K562 (cell line): Measurements from ENCODE around the gene CRABP2. TPM values are rescaled to one million over a fixed set of nuclear protein-coding genes. Genes with fewer than 3 reads are reported as not detected.

ENCODE experiments used
- ARID1B ChIP-seq: fragments of 450-650 bp; IDR thresholded peaks from 2 replicates; pipeline ENCODE4 v1.6.1; 2016; ENCODE audit warnings: antibody characterized with exemption, mild to moderate bottlenecking, inconsistent platforms
- ATF1 ChIP-seq, 2 experiments: fragments of 450-650 bp in 1 of 2; IDR thresholded peaks; 2 replicates each; pipeline ENCODE4 v1.6.1; 2016; ENCODE audit warnings: missing compliant biosample characterization in 1 of 2, missing genetic modification characterization in 1 of 2
- BHLHE40 ChIP-seq: IDR thresholded peaks from 2 replicates; pipeline ENCODE4 v1.6.1; 2011; ENCODE audit warnings: low read length, improper control_type of control experiment
- C11orf30 ChIP-seq: fragments of 450-650 bp; IDR thresholded peaks from 2 replicates; pipeline ENCODE4 v1.6.1; 2016; ENCODE audit warnings: low read depth, mild to moderate bottlenecking
- CBX5 ChIP-seq: IDR thresholded peaks from 2 replicates; pipeline ENCODE4 v1.6.1; 2014; ENCODE audit warnings: low read depth, borderline replicate concordance
- EP400 ChIP-seq: fragments of 450-650 bp; IDR thresholded peaks from 2 replicates; pipeline ENCODE4 v1.6.1; 2017; ENCODE audit warnings: antibody characterized with exemption, mild to moderate bottlenecking, moderate library complexity
- ETS2 ChIP-seq: IDR thresholded peaks from 2 replicates; pipeline ENCODE4 v1.6.1; 2016; ENCODE audit warnings: borderline replicate concordance, missing genetic modification characterization, mild to moderate bottlenecking, moderate library complexity, missing compliant biosample characterization; ENCODE audit not compliant: poor library complexity, severe bottlenecking
- FOXK2 ChIP-seq, 2 experiments: fragments of 450-650 bp; IDR thresholded peaks in 1 of 2; conservative IDR thresholded peaks in 1 of 2; 2 replicates each; pipeline ENCODE4 v1.6.1; 2016; ENCODE audit warnings: low read depth in 2 of 2, mild to moderate bottlenecking in 1 of 2
- FOXP1 ChIP-seq: sonication (generic); formaldehyde crosslinking; IDR thresholded peaks from 2 replicates; pipeline ENCODE4 v1.8.0; 2022; ENCODE audit warnings: mild to moderate bottlenecking, missing genetic modification reagents
- HBP1 ChIP-seq: fragments of 450-650 bp; formaldehyde crosslinking; IDR thresholded peaks from 2 replicates; pipeline ENCODE4 v1.4.0; 2022; ENCODE audit warnings: missing genetic modification characterization
- HNRNPUL1 ChIP-seq: fragments of 200-400 bp; formaldehyde crosslinking; IDR thresholded peaks from 2 replicates; pipeline ENCODE4 v1.6.1; 2017; ENCODE audit warnings: low read length
- ID3 ChIP-seq, 2 experiments: fragments of 250-450 bp in 1 of 2; fragments of 450-650 bp in 1 of 2; sonication (Bioruptor Pico) in 1 of 2; IDR thresholded peaks; 2 replicates each; pipeline versions ENCODE4 v1.6.1 to v1.8.0; 2016 to 2021; ENCODE audit warnings: mild to moderate bottlenecking in 2 of 2, moderate library complexity in 2 of 2, missing compliant biosample characterization in 1 of 2, missing genetic modification characterization in 1 of 2
- KAT8 ChIP-seq: fragments of 450-650 bp; IDR thresholded peaks from 2 replicates; pipeline ENCODE4 v1.6.1; 2016; ENCODE audit warnings: low read depth, mild to moderate bottlenecking
- KDM5B ChIP-seq: fragments of 200-600 bp; sonication (generic); IDR thresholded peaks from 2 replicates; pipeline ENCODE4 v1.6.1; 2012; ENCODE audit warnings: low read depth, mild to moderate bottlenecking, moderate library complexity, low read length, control low read depth, inconsistent platforms; ENCODE audit not compliant: insufficient replicate concordance
- KLF16 ChIP-seq: IDR thresholded peaks from 2 replicates; pipeline ENCODE4 v1.6.1; 2016; ENCODE audit warnings: antibody characterized with exemption
- MTA3 ChIP-seq: fragments of 450-650 bp; formaldehyde crosslinking; IDR thresholded peaks from 2 replicates; pipeline ENCODE4 v1.6.1; 2017; ENCODE audit warnings: mild to moderate bottlenecking, borderline replicate concordance
- NEUROD1 ChIP-seq: fragments of 150-350 bp; IDR thresholded peaks from 2 replicates; pipeline ENCODE4 v1.6.1; 2014; ENCODE audit warnings: borderline replicate concordance, low read length, low read depth; ENCODE audit not compliant: partially characterized antibody
- NFE2L1 ChIP-seq: fragments of 450-650 bp; IDR thresholded peaks from 2 replicates; pipeline ENCODE4 v1.6.1; 2016; ENCODE audit warnings: missing genetic modification characterization, low read depth, mild to moderate bottlenecking, missing compliant biosample characterization, moderate library complexity, borderline replicate concordance
- SETDB1 ChIP-seq: IDR thresholded peaks from one replicate; pipeline ENCODE4 v1.6.1; 2012; ENCODE audit warnings: low read length, control low read depth, inconsistent platforms
- SRSF7 ChIP-seq: fragments of 200-400 bp; formaldehyde crosslinking; optimal IDR thresholded peaks from 2 replicates; pipeline ENCODE3; 2017; ENCODE audit warnings: mild to moderate bottlenecking, low read depth, low read length
- TARDBP ChIP-seq: fragments of 450-650 bp; IDR thresholded peaks from 2 replicates; pipeline ENCODE4 v1.6.1; 2016
- TRIM24 ChIP-seq, 2 experiments: fragments of 450-650 bp; IDR thresholded peaks; 2 replicates each; pipeline ENCODE4 v1.6.1; 2016
- ZNF121 ChIP-seq: sonication (generic); formaldehyde crosslinking; conservative IDR thresholded peaks from 2 replicates; pipeline ENCODE4 v1.8.0; 2022; ENCODE audit warnings: missing genetic modification reagents
- ZNF212 ChIP-seq: fragments of 450-650 bp; formaldehyde crosslinking; IDR thresholded peaks from 2 replicates; pipeline ENCODE4 v1.4.0; 2020; ENCODE audit warnings: mild to moderate bottlenecking
- ZNF263 ChIP-seq: sonication (generic); formaldehyde crosslinking; IDR thresholded peaks from 2 replicates; pipeline ENCODE4 v1.8.0; 2022; ENCODE audit warnings: mild to moderate bottlenecking, missing genetic modification reagents, borderline replicate concordance
- polyA plus RNA-seq, 8 experiments: library from polyadenylated mRNA; depleted of rRNA in 4 of 8; stranded (reverse) in 5 of 8; unstranded in 3 of 8; fragments of >200 nt; fragmentation: Nextera tagmentation in 2 of 8; fragmentation: Illumina TruSeq in 1 of 8; extraction: Ambion mirVana in 2 of 8; extraction: Trizol in 1 of 8; gene quantifications; 2 replicates each; pipeline versions ENCODE4 v1.2.1 to v1.2.3, GENCODE V29; 2011 to 2014; ENCODE audit warnings: inconsistent platforms in 1 of 8, missing spikeins in 1 of 8
- total RNA-seq, 7 experiments: library from RNA; depleted of rRNA in 6 of 7; stranded (reverse); fragments of >200 nt in 6 of 7; fragmentation: Illumina TruSeq in 2 of 7; extraction: Trizol in 2 of 7; gene quantifications; 2 replicates each; pipeline versions ENCODE4 v1.2.1 to v1.2.3, GENCODE V29; 2011 to 2021; ENCODE audit warnings: low replicate concordance in 1 of 7
- TF ChIP-seq, protein P1 (sequence below): fragments of 250-450 bp; sonication (Bioruptor Pico); IDR thresholded peaks from 2 replicates; pipeline ENCODE4 v1.4.0; 2020; ENCODE audit warnings: mild to moderate bottlenecking

CRABP2 gene
- total and polyA plus RNA-seq, 9 of the 15 experiments (the other 6 are each of a cell fraction or from before 2014, with no cell fraction given), result 0.30 to 2.5 (median 0.82) TPM

DNA sequence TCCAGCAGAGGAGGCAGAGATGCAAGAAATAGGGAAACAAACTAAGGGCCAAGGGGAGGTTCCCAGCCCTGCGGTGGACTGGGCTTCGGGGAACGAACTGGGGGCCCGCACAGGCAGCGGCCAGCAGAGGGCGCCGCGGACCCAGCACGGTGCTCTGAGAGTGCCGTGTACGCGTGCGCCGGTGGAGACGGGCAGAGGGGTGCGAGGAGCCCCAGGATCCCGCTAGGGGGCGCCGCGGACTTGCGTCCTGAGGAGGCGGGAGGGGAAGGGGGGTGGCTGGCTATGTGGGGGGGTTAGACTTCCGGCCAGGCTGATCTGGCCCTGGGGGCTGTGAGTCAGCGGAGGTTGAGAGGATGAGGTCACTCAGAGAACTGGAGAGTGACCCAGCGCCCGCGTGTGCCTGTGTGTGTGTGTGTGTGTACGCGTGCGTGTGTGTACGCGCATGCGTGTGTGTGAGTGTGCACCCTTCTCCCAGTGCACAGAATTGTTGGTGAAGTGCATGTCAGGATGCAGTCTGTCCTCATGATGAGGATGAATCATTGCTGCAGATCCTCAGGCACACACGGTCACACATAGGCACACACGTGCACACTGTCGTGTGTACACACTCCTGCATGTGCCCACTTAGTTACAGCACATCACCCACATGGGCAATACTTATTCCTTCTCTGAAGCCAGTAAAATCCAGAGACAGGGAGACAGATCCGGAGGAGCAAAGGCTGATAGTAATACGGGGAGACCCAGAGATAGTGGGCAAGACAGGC is 45.2 kb downstream of the CRABP2 start (continued):
- TF ChIP-seq MTA3 (peak; percentile 41; the same call in 1 of the 2 replicates), HBP1 (CRISPR knock-in tag) (peak; percentile 92), ZNF212 (CRISPR knock-in tag) (no peak), ZNF121 (no peak), TARDBP (peak; percentile 66), HNRNPUL1 (0 out of 2 replicates have a peak, but pooled peaks have one; percentile 69), ZNF263 (CRISPR knock-in tag) (peak; percentile 65; the same call in 1 of the 2 replicates), NFE2L1 (tag) (no peak), TRIM24 (IDR thresholded peaks at IDR 0.05) (peak; percentile 18 to 34; a peak in 1 of 4 replicates), EP400 (peak; percentile 97), KAT8 (no peak), BHLHE40 (peak; percentile 88), C11orf30 (peak; percentile 85), KDM5B (peak; percentile 60), ETS2 (tag) (no peak), CBX5 (no peak), SETDB1 (no peak), FOXP1 (peak; percentile 22; the same call in 1 of the 2 replicates), ATF1 (CRISPR knock-in tag; IDR thresholded peaks at IDR 0.05) (no peak), ATF1 (tag; IDR thresholded peaks at IDR 0.05) (peak; percentile 85), KLF16 (peak; percentile 79), ARID1B (peak; percentile 87), ID3 (CRISPR knock-in tag; IDR thresholded peaks at IDR 0.05) (no peak), ID3 (tag; IDR thresholded peaks at IDR 0.05) (peak; percentile 79), SRSF7 (no peak), FOXK2 (conservative IDR thresholded peaks at IDR 0.05 in 1 of 2, IDR thresholded peaks at IDR 0.05 in 1 of 2; ENCODE audit: low read depth in 2 of 2) (peak; percentile 69 to 76; a peak in 3 of 4 replicates), NEUROD1 (peak; percentile 72)
- TF ChIP-seq, protein P1, sequence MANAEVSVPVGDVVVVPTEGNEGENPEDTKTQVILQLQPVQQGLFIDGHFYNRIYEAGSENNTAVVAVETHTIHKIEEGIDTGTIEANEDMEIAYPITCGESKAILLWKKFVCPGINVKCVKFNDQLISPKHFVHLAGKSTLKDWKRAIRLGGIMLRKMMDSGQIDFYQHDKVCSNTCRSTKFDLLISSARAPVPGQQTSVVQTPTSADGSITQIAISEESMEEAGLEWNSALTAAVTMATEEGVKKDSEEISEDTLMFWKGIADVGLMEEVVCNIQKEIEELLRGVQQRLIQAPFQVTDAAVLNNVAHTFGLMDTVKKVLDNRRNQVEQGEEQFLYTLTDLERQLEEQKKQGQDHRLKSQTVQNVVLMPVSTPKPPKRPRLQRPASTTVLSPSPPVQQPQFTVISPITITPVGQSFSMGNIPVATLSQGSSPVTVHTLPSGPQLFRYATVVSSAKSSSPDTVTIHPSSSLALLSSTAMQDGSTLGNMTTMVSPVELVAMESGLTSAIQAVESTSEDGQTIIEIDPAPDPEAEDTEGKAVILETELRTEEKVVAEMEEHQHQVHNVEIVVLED (CRISPR knock-in tag), result no peak
